H9 (cell line): Measurements from ENCODE around the gene RNF5. TPM values are rescaled to one million over a fixed set of nuclear protein-coding genes. Genes with fewer than 3 reads are reported as not detected.
"Not testable (repeated sequence)": the region's sequence is repeated elsewhere in the genome, so short reads cannot be mapped to it uniquely, and the experiment has no call there.

Experiments
- DNase-seq: peaks from one replicate; pipeline ENCODE4 v3.0.0-alpha.2; 2017
- H2AFZ ChIP-seq: one replicate; pipeline ENCODE4 v1.6.1; 2013; ENCODE audit warnings: mild to moderate bottlenecking, low read length, control low read depth, moderate library complexity
- H2AK5ac ChIP-seq: 2 replicates; pipeline ENCODE4 v1.6.1; 2013; ENCODE audit warnings: low read length, control low read depth, mixed read lengths; ENCODE audit not compliant: insufficient read length
- H2BK120ac ChIP-seq: one replicate; pipeline ENCODE4 v1.6.1; 2013; ENCODE audit warnings: low read depth, mild to moderate bottlenecking, low read length, control low read depth, inconsistent platforms; ENCODE audit not compliant: poor library complexity, severe bottlenecking
- H2BK12ac ChIP-seq: 2 replicates; pipeline ENCODE4 v1.6.1; 2013; ENCODE audit warnings: low read length, control low read depth, mixed read lengths, low read depth; ENCODE audit not compliant: insufficient read length
- H2BK15ac ChIP-seq: 2 replicates; pipeline ENCODE4 v1.6.1; 2013; ENCODE audit warnings: low read depth, low read length, control low read depth
- H2BK20ac ChIP-seq: one replicate; pipeline ENCODE4 v1.6.1; 2013; ENCODE audit warnings: low read depth, mild to moderate bottlenecking, low read length, control low read depth, inconsistent platforms; ENCODE audit not compliant: poor library complexity, severe bottlenecking
- H2BK5ac ChIP-seq: 2 replicates; pipeline ENCODE4 v1.6.1; 2013; ENCODE audit warnings: low read length, control low read depth, mixed read lengths; ENCODE audit not compliant: insufficient read length
- H3K14ac ChIP-seq: 2 replicates; pipeline ENCODE4 v1.6.1; 2013; ENCODE audit warnings: low read length, control low read depth; ENCODE audit not compliant: insufficient read depth
- H3K18ac ChIP-seq: 2 replicates; pipeline ENCODE4 v1.6.1; 2013; ENCODE audit warnings: low read depth, mild to moderate bottlenecking, mixed read lengths, low read length, control low read depth; ENCODE audit not compliant: insufficient read length
- H3K23ac ChIP-seq: 2 replicates; pipeline ENCODE4 v1.6.1; 2013; ENCODE audit warnings: low read length, control low read depth, mixed read lengths, low read depth; ENCODE audit not compliant: insufficient read length
- H3K23me2 ChIP-seq: 2 replicates; pipeline ENCODE4 v1.6.1; 2013; ENCODE audit warnings: low read depth, mild to moderate bottlenecking, mixed read lengths, low read length, control low read depth; ENCODE audit not compliant: insufficient read length, poor library complexity, severe bottlenecking
- H3K27ac ChIP-seq: 2 replicates; pipeline ENCODE4 v1.5.1; 2013; ENCODE audit warnings: low read length, control low read depth, mixed read lengths, low read depth; ENCODE audit not compliant: insufficient read length
- H3K27me3 ChIP-seq: 2 replicates; pipeline ENCODE4 v1.6.1; 2013; ENCODE audit warnings: low read length, control low read depth, inconsistent platforms; ENCODE audit not compliant: insufficient read depth
- H3K4ac ChIP-seq: 2 replicates; pipeline ENCODE4 v1.6.1; 2013; ENCODE audit warnings: low read depth, mild to moderate bottlenecking, control low read depth, inconsistent platforms, low read length, moderate library complexity
- H3K4me1 ChIP-seq: 2 replicates; pipeline ENCODE4 v1.6.1; 2013; ENCODE audit warnings: low read length, control low read depth, inconsistent platforms; ENCODE audit not compliant: insufficient read depth
- H3K4me2 ChIP-seq: 2 replicates; pipeline ENCODE4 v1.6.1; 2013; ENCODE audit warnings: low read length, control low read depth, mixed read lengths; ENCODE audit not compliant: insufficient read length, insufficient read depth
- H3K56ac ChIP-seq: 2 replicates; pipeline ENCODE4 v1.6.1; 2013; ENCODE audit warnings: low read depth, mild to moderate bottlenecking, mixed read lengths, low read length, control low read depth; ENCODE audit not compliant: insufficient read length
- H3K79me1 ChIP-seq: 2 replicates; pipeline ENCODE4 v1.6.1; 2013; ENCODE audit warnings: low read depth, mild to moderate bottlenecking, moderate library complexity, low read length, control low read depth, inconsistent platforms; ENCODE audit not compliant: insufficient read depth, poor library complexity, severe bottlenecking
- H3K79me2 ChIP-seq: 2 replicates; pipeline ENCODE4 v1.6.1; 2013; ENCODE audit warnings: low read length, control low read depth, inconsistent platforms; ENCODE audit not compliant: insufficient read depth
- H3K9ac ChIP-seq: 2 replicates; pipeline ENCODE4 v1.6.1; 2013; ENCODE audit warnings: low read length, control low read depth, mixed read lengths; ENCODE audit not compliant: insufficient read length; ENCODE audit errors: extremely low read depth
- H3K9me3 ChIP-seq: one replicate; pipeline ENCODE4 v1.6.1; 2013; ENCODE audit warnings: low read depth, low read length, inconsistent platforms; ENCODE audit not compliant: control insufficient read depth
- H3T11ph ChIP-seq: one replicate; pipeline ENCODE4 v1.6.1; 2013; ENCODE audit warnings: mild to moderate bottlenecking, low read length, control low read depth, inconsistent platforms
- H4K20me1 ChIP-seq: one replicate; pipeline ENCODE4 v1.6.1; 2013; ENCODE audit not compliant: control insufficient read depth, insufficient read length, insufficient read depth
- H4K5ac ChIP-seq: 2 replicates; pipeline ENCODE4 v1.6.1; 2013; ENCODE audit warnings: low read depth, mild to moderate bottlenecking, mixed read lengths, low read length, control low read depth; ENCODE audit not compliant: insufficient read length
- H4K8ac ChIP-seq: replicated peaks from 2 replicates; pipeline ENCODE4 v1.6.1; 2013; ENCODE audit warnings: low read length, control low read depth, mixed read lengths, low read depth; ENCODE audit not compliant: insufficient read length
- H4K91ac ChIP-seq: 2 replicates; pipeline ENCODE4 v1.6.1; 2013; ENCODE audit warnings: low read depth, mild to moderate bottlenecking, moderate library complexity, mixed read lengths, low read length, control low read depth; ENCODE audit not compliant: insufficient read length
- H3K27ac Mint-ChIP-seq, 3 experiments: 2 replicates in 2 of 3; 3 replicates in 1 of 3; pipeline ENCODE4 v1.8.0; 2020 to 2021; ENCODE audit warnings: mixed read lengths in 3 of 3, mild to moderate bottlenecking in 1 of 3, moderate library complexity in 1 of 3
- H3K27me3 Mint-ChIP-seq: 2 replicates; pipeline ENCODE4 v1.8.0; 2021; ENCODE audit warnings: low read depth, mild to moderate bottlenecking, moderate library complexity, mixed read lengths
- H3K36me3 Mint-ChIP-seq, 3 experiments: 2 replicates in 2 of 3; 3 replicates in 1 of 3; pipeline ENCODE4 v1.8.0; 2020 to 2021; ENCODE audit warnings: low read depth in 3 of 3, mixed read lengths in 3 of 3; ENCODE audit not compliant: insufficient read depth in 1 of 3
- H3K4me1 Mint-ChIP-seq, 2 experiments: 2 replicates each; pipeline ENCODE4 v1.8.0; 2020; ENCODE audit warnings: mixed read lengths in 2 of 2
- H3K4me3 Mint-ChIP-seq, 2 experiments: 2 replicates in 1 of 2; 3 replicates in 1 of 2; pipeline ENCODE4 v1.8.0; 2020 to 2021; ENCODE audit warnings: mild to moderate bottlenecking in 2 of 2, mixed read lengths in 2 of 2, moderate library complexity in 1 of 2
- H3K9me3 Mint-ChIP-seq, 2 experiments: 2 replicates in 1 of 2; 3 replicates in 1 of 2; pipeline ENCODE4 v1.8.0; 2020; ENCODE audit warnings: mild to moderate bottlenecking in 2 of 2, mixed read lengths in 2 of 2, moderate library complexity in 1 of 2
- CTCF ChIP-seq: fragments of 200-600 bp; sonication (generic); conservative IDR thresholded peaks from 3 replicates; pipeline ENCODE4 v1.8.0; 2021; ENCODE audit warnings: antibody characterized with exemption, mild to moderate bottlenecking
- WGBS: extraction: QIAGEN DNeasy Blood & Tissue Kit; methylation state at CpG from one replicate; pipeline ENCODE4 v1.1.7; 2013; ENCODE audit warnings: missing lambda C conversion rate, low lambda C conversion rate, mixed read lengths; ENCODE audit not compliant: insufficient read length; ENCODE audit errors: extremely low coverage; 5-methylcytosine and 5-hydroxymethylcytosine counted together
- total RNA-seq: library from RNA; stranded (reverse); gene quantifications from 2 replicates; pipeline ENCODE4 v1.2.1, GENCODE V29; 2021

RNF5 gene
- total RNA-seq, 1 experiment from 2014 or later = 116 TPM

GRCh38 chr6:32187009-32187709, 9.0 kb downstream of the RNF5 start:
- Mint-ChIP-seq H3K36me3 (peaks cover 12 to 54% (median 45%) of the 10 kb centered on the region in 3 experiments; a peak in 6 of 7 replicates), H3K27me3 (no peaks in the 10 kb centered on the region), H3K27ac (peak overlapping the region in 1 of 3 experiments; percentile 76; a peak in 3 of 7 replicates), H3K9me3 (no peaks in the 10 kb centered on the region; a peak in 1 of 5 replicates), H3K4me1 (peaks cover 33 to 43% of the 10 kb centered on the region in 2 experiments), H3K4me3 (peak overlapping the region in 1 of 2 experiments; percentile 63; a peak in 3 of 5 replicates)
- H2AFZ ChIP-seq = no peak overlapping the region
- H3K79me1 ChIP-seq = no peaks in the 10 kb centered on the region
- no peak overlapping the region for H2BK12ac ChIP-seq
- H3K4me1 ChIP-seq = peaks cover 4% of the 10 kb centered on the region; the same call in 1 of the 2 replicates
- no peak overlapping the region for H4K5ac ChIP-seq
- no peak overlapping the region for H3T11ph ChIP-seq
- peaks cover 7% of the 10 kb centered on the region for H3K23me2 ChIP-seq
- no peak overlapping the region for H2BK5ac ChIP-seq
- DNase-seq = no peak
- H2BK20ac ChIP-seq = no peak overlapping the region
- H3K14ac ChIP-seq = no peak overlapping the region
- no peak overlapping the region for H4K91ac ChIP-seq
- no peaks in the 10 kb centered on the region for H3K9me3 ChIP-seq
- H2BK15ac ChIP-seq = no peak overlapping the region
- H3K27ac ChIP-seq = no peak overlapping the region
- H3K18ac ChIP-seq = no peak overlapping the region
- no peak overlapping the region for H3K56ac ChIP-seq
- no peaks in the 10 kb centered on the region for H3K79me2 ChIP-seq
- no peaks in the 10 kb centered on the region for H4K20me1 ChIP-seq
- no peak overlapping the region for H2BK120ac ChIP-seq
- no peak for TF ChIP-seq CTCF
- no peak overlapping the region for H3K9ac ChIP-seq
- no CpG with 5 or more reads among the region's 12 CpGs for WGBS
- H3K4ac ChIP-seq = no peak overlapping the region
- no peaks in the 10 kb centered on the region for H3K27me3 ChIP-seq
- no peak overlapping the region for H4K8ac ChIP-seq
- H2AK5ac ChIP-seq = no peak overlapping the region
- H3K23ac ChIP-seq = no peak overlapping the region
- no peak overlapping the region for H3K4me2 ChIP-seq

GRCh38 chr6:32187725-32188380, 9.6 kb downstream of the RNF5 start:
- not testable (repeated sequence) for H3K79me1 ChIP-seq, H3K9ac ChIP-seq, H3K4ac ChIP-seq, H3K4me1 ChIP-seq, H2BK12ac ChIP-seq, H2AK5ac ChIP-seq, H4K91ac ChIP-seq, H4K5ac ChIP-seq, DNase-seq, H3K9me3 Mint-ChIP-seq, H2BK5ac ChIP-seq, H3K18ac ChIP-seq, H2BK20ac ChIP-seq, H3K23ac ChIP-seq, H3K56ac ChIP-seq, H3K14ac ChIP-seq, H3K27ac ChIP-seq, H3K27me3 Mint-ChIP-seq, H3T11ph ChIP-seq, H4K8ac ChIP-seq, H4K20me1 ChIP-seq, H3K27me3 ChIP-seq, H3K23me2 ChIP-seq, H2BK15ac ChIP-seq, H3K9me3 ChIP-seq, H2BK120ac ChIP-seq, H2AFZ ChIP-seq, H3K79me2 ChIP-seq
- Mint-ChIP-seq H3K4me1 (peaks cover 38 to 47% of the 10 kb centered on the region in 2 experiments), H3K36me3 (peaks cover 12 to 48% (median 39%) of the 10 kb centered on the region in 3 experiments; a peak in 6 of 7 replicates), H3K4me3 (peak overlapping the region; percentile 67 to 76; a peak in 4 of 5 replicates), H3K27ac (peak overlapping the region in 1 of 3 experiments; percentile 76; a peak in 1 of 7 replicates)
- peak overlapping the region; percentile 72 for H3K4me2 ChIP-seq
- no CpG with 5 or more reads among the region's 18 CpGs for WGBS
